Panc1 (cell line): ENCODE data around the gene FUT7.

ENCODE experiments used
- CTCF ChIP-seq: fragments of 450-650 bp; IDR thresholded peaks from 2 replicates; pipeline ENCODE4 v1.5.1; 2017; ENCODE audit warnings: mild to moderate bottlenecking
- SIN3A ChIP-seq: IDR thresholded peaks from 2 replicates; pipeline ENCODE4 v1.6.1; 2012; ENCODE audit warnings: low read depth, mild to moderate bottlenecking, low read length, moderate library complexity, borderline replicate concordance; ENCODE audit not compliant: insufficient read depth
- TCF7L2 ChIP-seq: IDR thresholded peaks from 2 replicates; pipeline ENCODE4 v1.6.1; 2011; ENCODE audit warnings: mild to moderate bottlenecking, low read depth, low read length, inconsistent platforms

- TF ChIP-seq CTCF (no peak), SIN3A (no peak), TCF7L2 (no peak)
Observed at GRCh38 chr9:137014776-137015539, 16.9 kb downstream of the FUT7 start.
